ENCODE results near the gene EREG.
"Not testable (repeated sequence)": the region's sequence is repeated elsewhere in the genome, so short reads cannot be mapped to it uniquely, and the experiment has no call there.

The EREG gene, protein sequence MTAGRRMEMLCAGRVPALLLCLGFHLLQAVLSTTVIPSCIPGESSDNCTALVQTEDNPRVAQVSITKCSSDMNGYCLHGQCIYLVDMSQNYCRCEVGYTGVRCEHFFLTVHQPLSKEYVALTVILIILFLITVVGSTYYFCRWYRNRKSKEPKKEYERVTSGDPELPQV

DNA sequence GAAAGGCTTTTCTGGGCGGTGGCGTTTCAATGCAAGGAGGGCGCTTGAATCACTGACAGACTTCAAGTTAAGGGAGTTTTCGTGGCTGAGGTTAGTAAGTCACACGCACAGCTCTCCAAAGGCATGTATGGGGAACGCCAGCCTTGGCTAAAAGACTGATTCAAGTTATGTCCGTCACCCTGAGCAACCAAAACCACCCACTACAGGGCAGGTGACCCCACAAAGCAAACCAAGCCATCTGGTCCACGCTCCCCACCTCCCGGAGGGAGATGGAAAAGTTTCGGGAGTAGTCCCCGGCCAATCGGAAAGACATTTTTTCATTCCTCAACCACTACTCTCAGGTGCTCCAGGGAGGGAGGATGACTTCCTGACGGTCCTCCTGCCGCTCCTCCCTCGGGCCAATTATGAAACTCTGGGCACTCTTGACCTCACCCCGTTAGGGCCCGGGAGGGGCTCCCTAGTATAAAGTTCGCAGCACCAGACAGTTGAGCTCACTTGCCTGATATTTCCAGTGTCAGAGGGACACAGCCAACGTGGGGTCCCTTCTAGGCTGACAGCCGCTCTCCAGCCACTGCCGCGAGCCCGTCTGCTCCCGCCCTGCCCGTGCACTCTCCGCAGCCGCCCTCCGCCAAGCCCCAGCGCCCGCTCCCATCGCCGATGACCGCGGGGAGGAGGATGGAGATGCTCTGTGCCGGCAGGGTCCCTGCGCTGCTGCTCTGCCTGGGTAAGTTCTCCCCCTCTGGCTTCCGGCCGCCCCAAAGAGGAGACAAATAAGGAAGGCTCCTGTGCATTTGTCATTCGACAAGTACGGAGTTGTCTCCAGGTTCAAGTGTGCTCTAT is at the start of gene EREG:
EREG (plus strand) TSS at position 494 of the 840 bp plus-strand sequence; CDS start at position 658, 164 bp downstream.
- DNase-seq (ENCODE audit: low read depth) = no peak

DNA sequence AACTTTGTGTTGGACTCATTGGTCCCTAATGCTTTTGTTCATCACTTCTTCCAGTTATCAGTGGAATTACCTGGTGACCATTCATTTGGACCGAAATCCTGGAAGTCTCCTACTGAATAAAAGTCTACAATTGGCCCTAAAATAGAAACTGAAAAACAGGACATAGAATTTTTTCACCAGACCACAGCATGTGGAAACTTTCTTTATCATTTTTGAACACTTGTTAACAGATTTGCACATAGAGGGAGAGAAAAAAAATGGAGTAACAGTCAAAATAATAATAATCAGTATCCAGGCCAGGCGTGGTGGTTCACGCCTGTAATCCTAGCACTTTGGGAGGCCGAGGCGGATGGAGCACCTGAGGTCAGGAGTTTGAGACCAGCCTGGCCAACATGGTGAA is 49.6 kb upstream of the EREG start:
- no peak for DNase-seq (ENCODE audit: low read depth)

DNA sequence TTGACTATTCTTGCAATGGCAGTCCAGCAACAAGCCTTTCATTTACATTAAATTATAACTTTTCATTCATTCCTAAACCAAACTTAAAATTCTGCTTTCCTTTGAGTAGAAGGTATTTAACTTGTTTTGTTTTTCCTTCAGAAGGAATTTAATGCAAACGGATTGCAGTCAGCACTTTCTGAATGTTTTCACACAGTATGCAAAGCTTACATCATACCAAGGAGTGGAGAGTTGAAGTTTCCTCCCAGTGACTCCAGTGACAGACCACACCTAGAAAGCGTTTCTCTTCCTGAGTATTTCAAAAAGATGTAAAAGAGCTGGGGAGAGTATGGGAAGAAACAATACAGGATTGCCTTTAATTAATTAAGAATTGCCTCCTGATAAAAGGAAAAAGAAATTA is 48.5 kb upstream of the EREG start:
- DNase-seq (ENCODE audit: low read depth) = no peak

DNA sequence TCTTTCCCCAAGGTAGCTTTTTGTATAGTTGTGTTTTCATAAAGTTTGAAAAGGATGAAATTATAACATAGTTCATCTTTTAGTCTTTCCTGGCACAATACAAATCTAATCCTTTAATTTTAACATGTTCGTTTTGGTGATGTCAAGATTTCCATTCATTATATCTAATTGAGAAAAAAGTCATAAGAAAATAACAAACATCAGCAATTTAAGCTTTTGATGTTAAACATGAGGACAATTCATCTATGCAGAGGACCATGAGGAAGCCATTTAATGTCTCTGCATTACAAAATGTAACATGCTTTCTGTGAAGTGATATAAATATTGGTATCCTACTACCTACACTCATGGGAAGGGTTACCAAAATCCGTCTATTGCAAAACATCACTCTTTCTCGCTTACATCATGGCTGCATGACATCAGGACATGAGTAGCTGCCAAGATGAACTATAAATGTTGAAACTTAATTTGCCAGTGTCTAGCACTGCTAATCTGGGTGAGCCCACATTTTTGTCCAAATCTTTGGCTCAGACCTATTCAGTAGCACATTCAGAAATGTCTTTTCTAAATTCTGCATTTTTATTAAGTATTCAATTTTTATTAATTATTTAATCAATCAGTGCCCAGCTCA is 47.2 kb upstream of the EREG start:
- DNase-seq (ENCODE audit: low read depth) = no peak

GRCh38 chr4:74318276-74318675 is 46.7 kb upstream of the EREG start:
- no peak for DNase-seq (ENCODE audit: low read depth)

DNA sequence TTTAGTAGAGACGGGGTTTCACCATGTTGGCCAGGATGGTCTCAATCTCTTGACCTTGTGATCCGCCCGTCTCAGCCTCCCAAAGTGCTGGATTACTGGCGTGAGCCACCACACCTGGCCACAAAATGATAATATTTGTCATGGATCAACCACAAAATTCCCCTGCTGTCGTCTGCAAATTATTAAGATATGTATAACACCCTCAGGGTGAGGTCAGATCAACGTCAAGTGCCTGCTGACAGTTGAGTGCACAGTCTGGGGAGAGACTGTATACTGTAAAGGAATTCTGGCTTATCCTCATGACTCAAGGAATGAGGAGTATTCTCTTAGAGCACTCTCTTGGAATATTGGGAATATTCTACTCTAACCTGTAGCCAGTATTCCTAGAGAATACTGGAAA is 45.5 kb upstream of the EREG start:
- DNase-seq (ENCODE audit: low read depth) = no peak

- no peak for DNase-seq (ENCODE audit: low read depth)
These were observed 44.3 kb upstream of the EREG start for GRCh38 chr4:74320559-74321118.

DNA sequence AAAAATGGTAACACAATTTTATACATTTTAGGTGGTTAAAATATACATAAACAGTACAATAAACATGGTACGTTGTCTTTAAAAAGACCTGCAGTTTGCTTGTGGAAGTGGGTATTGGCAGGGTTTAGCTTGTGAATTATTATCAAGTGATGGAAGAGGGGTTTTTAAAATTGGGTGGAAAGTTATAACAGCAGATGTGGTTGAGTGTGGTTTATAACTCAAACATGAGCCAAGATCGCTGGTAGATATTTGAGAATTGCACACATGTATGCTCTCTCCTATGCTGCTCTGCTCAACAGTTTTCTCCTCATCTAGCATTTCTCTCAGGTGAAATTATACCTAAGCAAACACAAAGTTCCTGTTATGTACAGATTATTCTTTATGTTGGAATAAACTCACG is 42.6 kb upstream of the EREG start:
- no peak for DNase-seq (ENCODE audit: low read depth)

- DNase-seq (ENCODE audit: low read depth) = no peak
These were observed 41.3 kb upstream of the EREG start for GRCh38 chr4:74323663-74324062.

- no peak for DNase-seq (ENCODE audit: low read depth)
These were observed 40.7 kb upstream of the EREG start for GRCh38 chr4:74324262-74324661.

DNA sequence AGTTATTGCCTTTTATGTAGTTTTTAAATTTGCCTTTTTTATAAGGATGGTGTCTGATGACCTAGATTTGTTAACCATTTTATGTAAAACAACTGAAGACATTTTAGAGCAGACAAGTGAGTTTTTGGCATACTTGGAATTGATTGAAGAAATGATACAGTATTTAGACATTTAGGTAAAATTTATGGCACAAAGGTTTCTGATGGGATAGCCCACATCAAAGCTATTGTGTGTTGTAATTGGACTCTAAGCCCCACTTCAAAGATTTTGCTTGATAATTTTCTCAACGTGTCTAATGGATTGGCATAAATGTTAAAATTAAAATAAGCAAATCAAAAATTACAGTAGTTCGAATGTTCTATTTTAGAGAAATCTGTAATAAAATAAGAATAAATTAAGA is 39.1 kb upstream of the EREG start:
- no peak for DNase-seq (ENCODE audit: low read depth)

- no peak for DNase-seq (ENCODE audit: low read depth)
These were observed 37.2 kb upstream of the EREG start for GRCh38 chr4:74327762-74328161.

DNA sequence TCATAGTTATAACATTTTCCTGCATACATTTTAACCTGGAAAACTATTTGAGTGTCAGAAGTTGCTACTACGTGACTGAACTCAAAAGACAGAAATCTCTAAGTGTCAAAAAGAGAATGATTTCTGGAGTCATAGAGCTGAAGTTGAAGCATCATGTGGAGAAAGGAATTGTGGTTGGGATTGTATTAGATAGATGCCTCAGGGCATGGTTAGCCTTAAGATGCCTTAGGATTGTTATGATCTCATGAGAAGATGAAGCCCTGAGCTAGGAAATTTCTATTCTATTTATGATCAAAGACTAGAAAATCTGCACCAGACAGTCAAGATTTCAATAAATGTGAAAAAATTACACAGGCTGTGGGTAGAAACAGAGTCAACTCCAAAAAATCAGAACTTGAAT is 36.4 kb upstream of the EREG start:
- no peak for DNase-seq (ENCODE audit: low read depth)

GRCh38 chr4:74329307-74329706 is 35.6 kb upstream of the EREG start:
- no peak for DNase-seq (ENCODE audit: low read depth)

DNA sequence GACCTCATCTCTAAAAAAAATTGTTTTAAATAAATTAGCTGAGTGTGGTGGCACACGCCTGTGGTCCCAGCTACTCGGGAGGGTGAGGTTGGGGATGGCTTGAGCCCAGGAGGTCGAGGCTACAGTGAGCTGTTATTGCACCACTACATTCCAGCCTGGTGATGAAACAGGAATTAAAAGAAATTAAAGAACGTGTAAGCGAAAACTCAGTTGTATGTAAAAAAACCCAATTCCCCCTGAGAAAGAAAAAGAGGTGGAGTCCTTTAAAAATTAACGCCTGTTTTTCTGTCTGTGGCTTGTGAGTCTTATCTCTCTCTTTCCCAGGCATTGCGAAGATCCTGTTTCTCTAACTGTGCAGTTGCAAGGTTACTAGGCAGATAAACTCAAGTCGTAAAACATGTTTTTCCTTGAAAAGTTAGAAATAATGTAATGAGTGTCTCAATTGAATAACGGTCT is 34.6 kb upstream of the EREG start:
- DNase-seq (ENCODE audit: low read depth) = no peak

- DNase-seq (ENCODE audit: low read depth) = no peak
These were observed 33.7 kb upstream of the EREG start for GRCh38 chr4:74331252-74331651.

- DNase-seq (ENCODE audit: low read depth) = no peak
These were observed 33.0 kb upstream of the EREG start for GRCh38 chr4:74331944-74332343.

- DNase-seq (ENCODE audit: low read depth) = no peak
These were observed 30.3 kb upstream of the EREG start for GRCh38 chr4:74334636-74335035.

GRCh38 chr4:74335341-74336021 is 29.5 kb upstream of the EREG start:
- no peak for DNase-seq (ENCODE audit: low read depth)

DNA sequence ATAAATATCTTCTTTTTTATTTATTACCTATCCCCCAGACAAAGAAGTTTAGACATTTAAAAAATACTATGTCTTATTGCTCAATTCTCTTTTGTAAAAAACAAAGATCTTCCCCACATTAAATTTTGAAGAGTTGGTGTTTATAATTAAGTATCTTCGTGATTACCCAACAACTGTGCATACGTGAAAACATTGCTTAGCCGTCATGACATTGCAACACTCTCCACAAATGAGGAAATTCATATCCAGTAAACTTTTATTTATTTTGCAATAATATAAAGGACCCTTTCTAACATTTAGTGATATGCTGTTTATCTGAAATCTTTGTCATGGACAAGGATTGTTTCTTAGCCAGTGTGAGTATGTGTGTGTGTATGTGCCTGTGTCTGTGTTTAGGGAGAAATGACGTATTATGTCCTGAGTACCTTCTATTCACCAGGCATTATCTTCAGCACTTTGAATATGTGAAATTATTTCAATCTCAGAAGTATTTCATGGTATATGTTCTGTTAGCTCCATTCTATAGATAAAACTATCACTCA is 26.1 kb upstream of the EREG start:
- DNase-seq (ENCODE audit: low read depth) = no peak

DNA sequence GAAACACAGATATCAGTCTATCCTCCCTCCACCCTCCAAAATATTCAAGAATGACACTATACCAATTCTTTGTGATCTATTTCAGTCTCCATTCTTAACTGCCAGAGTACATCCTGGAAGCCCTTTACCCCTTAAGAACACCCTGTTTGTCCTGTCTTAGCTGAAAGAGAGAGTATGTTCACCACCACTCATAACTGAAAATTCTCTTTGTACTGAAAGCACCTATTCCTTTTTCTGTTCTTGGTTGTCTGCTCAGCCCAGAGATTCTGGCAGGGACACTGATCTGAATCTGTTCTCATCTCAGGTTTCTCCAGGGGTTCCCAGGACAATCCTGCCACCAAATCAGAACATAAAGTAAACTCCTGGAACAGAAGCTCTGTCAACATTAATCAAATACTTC is 25.4 kb upstream of the EREG start:
- DNase-seq (ENCODE audit: low read depth) = no peak

GRCh38 chr4:74340421-74340820 is 24.5 kb upstream of the EREG start:
- DNase-seq (ENCODE audit: low read depth) = not testable (repeated sequence)

All from CMK (cell line).